ENCODE measurements around the gene LINGO3. TPM values are rescaled to one million over a fixed set of nuclear protein-coding genes. Genes with fewer than 3 reads are reported as not detected.

Gene LINGO3
- total and polyA plus RNA-seq, 2 of the 8 experiments (the other 6 are each of a cell fraction or from before 2014, with no cell fraction given) = 0.59 TPM; not detected in 1

DNA sequence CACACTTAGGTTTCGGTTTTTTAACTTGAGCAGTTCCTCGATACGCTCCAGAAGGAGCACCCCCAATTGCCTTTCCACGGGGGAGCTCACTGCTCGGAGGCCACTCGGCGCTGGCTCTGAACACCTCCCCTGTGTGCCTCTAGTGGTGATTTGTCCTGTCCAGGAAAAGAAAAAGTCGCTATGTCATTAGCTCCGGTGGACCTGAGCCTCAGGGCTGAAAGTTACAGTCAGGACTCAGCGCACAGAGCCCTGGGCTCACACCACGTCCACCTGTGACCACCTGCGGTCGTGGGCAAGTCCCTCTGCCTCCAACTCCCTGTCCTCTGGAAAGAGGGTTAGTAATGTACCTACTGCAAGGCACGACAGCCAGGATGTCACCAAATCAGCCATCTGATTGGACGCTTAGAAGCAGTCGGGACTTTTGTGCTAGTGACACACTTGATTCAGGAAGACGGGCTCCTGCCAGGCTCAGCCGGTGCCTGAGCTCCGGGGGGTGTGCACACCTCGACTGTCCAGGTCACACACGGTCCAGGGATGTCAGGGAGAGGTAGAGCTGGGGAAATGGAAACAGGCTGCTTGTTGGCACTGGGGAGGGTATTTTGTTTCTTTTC lies 48.2 kb upstream of the LINGO3 start (continued):
- no peak for TF ChIP-seq POLR2AphosphoS5 (IDR thresholded peaks at IDR 0.05; ENCODE audit: low read depth, low read length)
- TF ChIP-seq GTF2F1 (IDR thresholded peaks at IDR 0.05; ENCODE audit: borderline replicate concordance, low read depth, low read length) = no peak
- no peak for TF ChIP-seq TCF12 (IDR thresholded peaks at IDR 0.05; ENCODE audit: low read depth, low read length)
- no peak for TF ChIP-seq KDM4A (IDR thresholded peaks at IDR 0.05; ENCODE audit: low read depth, low read length, severe bottlenecking)
- TF ChIP-seq TAF7 (optimal IDR thresholded peaks at IDR 0.05; ENCODE audit: borderline replicate concordance, low read depth, low read length) = no peak
- TF ChIP-seq EP300 (IDR thresholded peaks at IDR 0.05; ENCODE audit: borderline replicate concordance in 1 of 2, low read depth in 2 of 2, low read length in 2 of 2) = no peak
